MM.1S (cell line): ENCODE data around the gene CCL28.

Experiments
- DNase-seq: peaks from one replicate; pipeline ENCODE4 v3.0.0-alpha.2; 2015
- H2AFZ ChIP-seq: fragments of 300-600 bp; sonication (generic); 2 replicates; pipeline ENCODE4 v1.6.0; 2016; ENCODE audit warnings: antibody characterized with exemption, low read length
- H3F3A ChIP-seq: fragments of 300-600 bp; sonication (generic); 2 replicates; pipeline ENCODE4 v1.6.1; 2016; ENCODE audit warnings: mild to moderate bottlenecking, antibody characterized with exemption, low read length, moderate library complexity, mixed read lengths; ENCODE audit not compliant: insufficient read depth
- H3K27ac ChIP-seq: fragments of 300-600 bp; sonication (generic); 2 replicates; pipeline ENCODE4 v1.5.1; 2016; ENCODE audit warnings: mild to moderate bottlenecking, low read length
- H3K27me3 ChIP-seq: fragments of 300-600 bp; sonication (generic); replicated peaks from 2 replicates; pipeline ENCODE4 v1.6.0; 2016; ENCODE audit warnings: low read length; ENCODE audit not compliant: insufficient read depth
- H3K36me3 ChIP-seq: fragments of 300-600 bp; sonication (generic); replicated peaks from 2 replicates; pipeline ENCODE4 v1.6.1; 2016; ENCODE audit warnings: mild to moderate bottlenecking, low read length, mixed read lengths; ENCODE audit not compliant: insufficient read depth
- H3K4me1 ChIP-seq: fragments of 300-600 bp; sonication (generic); 2 replicates; pipeline ENCODE4 v1.6.1; 2016; ENCODE audit warnings: low read length, mixed read lengths
- H3K4me2 ChIP-seq: fragments of 300-600 bp; sonication (generic); 2 replicates; pipeline ENCODE4 v1.6.0; 2016; ENCODE audit warnings: low read depth, low read length
- H3K4me3 ChIP-seq: fragments of 300-600 bp; sonication (generic); 2 replicates; pipeline ENCODE4 v1.5.1; 2016; ENCODE audit warnings: low read length, mixed read lengths
- H3K79me2 ChIP-seq: fragments of 300-600 bp; sonication (generic); 2 replicates; pipeline ENCODE4 v1.6.1; 2016; ENCODE audit warnings: mixed run types, low read length, mixed read lengths
- H3K9ac ChIP-seq: fragments of 300-600 bp; sonication (generic); 2 replicates; pipeline ENCODE4 v1.6.1; 2016; ENCODE audit warnings: low read length, mixed read lengths
- H3K9me2 ChIP-seq: fragments of 300-600 bp; sonication (generic); replicated peaks from 2 replicates; pipeline ENCODE4 v1.6.1; 2016; ENCODE audit warnings: mild to moderate bottlenecking, low read length, mixed read lengths; ENCODE audit not compliant: insufficient read depth
- H3K9me3 ChIP-seq: fragments of 300-600 bp; sonication (generic); replicated peaks from 2 replicates; pipeline ENCODE4 v1.6.1; 2016; ENCODE audit warnings: mild to moderate bottlenecking, low read length, mixed read lengths; ENCODE audit not compliant: insufficient read depth
- H4K20me1 ChIP-seq: fragments of 300-600 bp; sonication (generic); 2 replicates; pipeline ENCODE4 v1.6.1; 2016; ENCODE audit warnings: mild to moderate bottlenecking, low read length, moderate library complexity, mixed read lengths; ENCODE audit not compliant: insufficient read depth
- CTCF ChIP-seq: fragments of 300-600 bp; sonication (generic); IDR thresholded peaks from 2 replicates; pipeline ENCODE4 v1.5.1; 2016; ENCODE audit warnings: antibody characterized with exemption, low read length, mixed read lengths
- EZH2 ChIP-seq: fragments of 300-600 bp; sonication (generic); optimal IDR thresholded peaks from 2 replicates; pipeline ENCODE3; 2017; ENCODE audit warnings: low read depth, mild to moderate bottlenecking, antibody characterized with exemption, low read length, mixed read lengths
- EZH2phosphoT487 ChIP-seq: fragments of 300-600 bp; sonication (generic); IDR thresholded peaks from 2 replicates; pipeline ENCODE4 v1.6.1; 2018; ENCODE audit warnings: antibody characterized with exemption, low read length

Gene CCL28

GRCh38 chr5:43336159-43336558 is 76.0 kb downstream of the CCL28 start:
- Histone ChIP-seq H3K9me3 (no peaks in the 10 kb centered on the region), H3K27ac (no peak overlapping the region), H3K4me1 (no peaks in the 10 kb centered on the region), H3K9me2 (no peaks in the 10 kb centered on the region), H3F3A (no peaks in the 10 kb centered on the region), H2AFZ (no peak overlapping the region), H4K20me1 (no peaks in the 10 kb centered on the region), H3K27me3 (no peaks in the 10 kb centered on the region), H3K36me3 (no peaks in the 10 kb centered on the region), H3K4me2 (no peak overlapping the region), H3K9ac (no peak overlapping the region), H3K4me3 (no peak overlapping the region), H3K79me2 (no peaks in the 10 kb centered on the region)
- no peak for DNase-seq
- TF ChIP-seq EZH2phosphoT487: no peak
- no peak for TF ChIP-seq CTCF
- TF ChIP-seq EZH2: no peak

- Histone ChIP-seq H3K4me3 (no peak overlapping the region), H3K27ac (no peak overlapping the region), H3K27me3 (no peaks in the 10 kb centered on the region), H3K36me3 (no peaks in the 10 kb centered on the region), H2AFZ (no peak overlapping the region), H3K79me2 (no peaks in the 10 kb centered on the region), H4K20me1 (no peaks in the 10 kb centered on the region), H3K4me1 (no peaks in the 10 kb centered on the region), H3K9me3 (no peaks in the 10 kb centered on the region), H3K9ac (no peak overlapping the region), H3K9me2 (no peaks in the 10 kb centered on the region), H3F3A (no peaks in the 10 kb centered on the region), H3K4me2 (no peak overlapping the region)
- no peak for DNase-seq
- TF ChIP-seq EZH2phosphoT487 (no peak), CTCF (no peak), EZH2 (no peak)
Observed at GRCh38 chr5:43335681-43336080, 76.5 kb downstream of the CCL28 start.

- TF ChIP-seq EZH2 (no peak), EZH2phosphoT487 (no peak), CTCF (no peak)
- Histone ChIP-seq H3K9ac (no peak overlapping the region), H3K9me3 (no peaks in the 10 kb centered on the region), H3K4me3 (no peak overlapping the region), H3K27ac (no peak overlapping the region), H3K36me3 (no peaks in the 10 kb centered on the region), H4K20me1 (no peaks in the 10 kb centered on the region), H3K4me2 (no peak overlapping the region), H3K27me3 (no peaks in the 10 kb centered on the region), H3K79me2 (no peaks in the 10 kb centered on the region), H2AFZ (no peak overlapping the region), H3F3A (no peaks in the 10 kb centered on the region), H3K9me2 (no peaks in the 10 kb centered on the region), H3K4me1 (no peaks in the 10 kb centered on the region)
- no peak for DNase-seq
Observed at GRCh38 chr5:43332401-43332800, 79.8 kb downstream of the CCL28 start.
